Ishikawa (cell line): ENCODE results near the gene BCORL1.

Source experiments
- CEBPB ChIP-seq: IDR thresholded peaks from 2 replicates; pipeline ENCODE4 v1.6.1; 2012
- CREB1 ChIP-seq: IDR thresholded peaks from 2 replicates; pipeline ENCODE4 v1.6.1; 2012; ENCODE audit warnings: low read depth
- EGR1 ChIP-seq: IDR thresholded peaks from 2 replicates; pipeline ENCODE4 v1.6.1; 2012
- EP300 ChIP-seq: IDR thresholded peaks from 2 replicates; pipeline ENCODE4 v1.6.1; 2012; ENCODE audit warnings: borderline replicate concordance
- FOXM1 ChIP-seq: IDR thresholded peaks from 2 replicates; pipeline ENCODE4 v1.6.1; 2012; ENCODE audit warnings: low read depth, borderline replicate concordance
- MAX ChIP-seq: IDR thresholded peaks from 2 replicates; pipeline ENCODE4 v1.6.1; 2012
- NFIC ChIP-seq: IDR thresholded peaks from 2 replicates; pipeline ENCODE4 v1.6.1; 2012
- RAD21 ChIP-seq: IDR thresholded peaks from 2 replicates; pipeline ENCODE4 v1.6.1; 2012; ENCODE audit warnings: low read depth
- REST ChIP-seq: IDR thresholded peaks from 2 replicates; pipeline ENCODE4 v1.6.1; 2012; ENCODE audit warnings: low read depth, mild to moderate bottlenecking
- TAF1 ChIP-seq: IDR thresholded peaks from 2 replicates; pipeline ENCODE4 v1.6.1; 2012; ENCODE audit warnings: low read depth, mild to moderate bottlenecking
- TCF12 ChIP-seq: IDR thresholded peaks from 2 replicates; pipeline ENCODE4 v1.6.1; 2012; ENCODE audit warnings: low read depth
- TEAD4 ChIP-seq: IDR thresholded peaks from 2 replicates; pipeline ENCODE4 v1.6.1; 2012
- USF1 ChIP-seq: IDR thresholded peaks from 2 replicates; pipeline ENCODE4 v1.6.1; 2012
- YY1 ChIP-seq: IDR thresholded peaks from 2 replicates; pipeline ENCODE4 v1.6.1; 2012; ENCODE audit warnings: low read depth
- ZBTB7A ChIP-seq: IDR thresholded peaks from 2 replicates; pipeline ENCODE4 v1.6.1; 2012; ENCODE audit warnings: low read depth

Gene BCORL1

GRCh38 chrX:130051176-130051845 lies 68.9 kb downstream of the BCORL1 start:
- no peak for TF ChIP-seq FOXM1
- no peak for TF ChIP-seq CEBPB
- TF ChIP-seq REST = no peak

- TF ChIP-seq TEAD4 (no peak), TCF12 (no peak), YY1 (no peak), CREB1 (no peak), EGR1 (no peak), CEBPB (no peak), RAD21 (no peak), TAF1 (no peak), NFIC (no peak), REST (no peak), ZBTB7A (no peak), FOXM1 (no peak), EP300 (no peak), USF1 (no peak), MAX (no peak)
Measured at GRCh38 chrX:130053236-130053635, 70.8 kb downstream of the BCORL1 start.

- no peak for TF ChIP-seq USF1
- TF ChIP-seq CREB1 = no peak
- TF ChIP-seq RAD21 = no peak
Measured at GRCh38 chrX:130055103-130055502, 72.7 kb downstream of the BCORL1 start.

GRCh38 chrX:130055899-130056298 lies 73.5 kb downstream of the BCORL1 start:
- TF ChIP-seq USF1 (no peak), ZBTB7A (no peak), NFIC (no peak), CEBPB (no peak), TEAD4 (no peak), FOXM1 (no peak), TAF1 (no peak), EGR1 (no peak), CREB1 (no peak), MAX (no peak), TCF12 (no peak), REST (no peak)

- TF ChIP-seq CREB1 (no peak), YY1 (no peak), TAF1 (no peak), RAD21 (no peak), ZBTB7A (no peak), EGR1 (no peak)
Measured at GRCh38 chrX:130057209-130057608, 74.8 kb downstream of the BCORL1 start.
